Keratinocyte (primary cell): ENCODE results near the gene MPI.
A peak's percentile ranks its signal among the peaks of the same experiment; 100 is the strongest.

Experiments used
- CTCF ChIP-seq, 3 experiments: IDR thresholded peaks in 1 of 3; conservative IDR thresholded peaks in 1 of 3; optimal IDR thresholded peaks in 1 of 3; 2 replicates in 2 of 3; 3 replicates in 1 of 3; pipeline versions ENCODE3 to v1.5.1; 2011; ENCODE audit warnings: low read length in 3 of 3, mild to moderate bottlenecking in 3 of 3, moderate library complexity in 2 of 3, control low read depth in 1 of 3, inconsistent platforms in 1 of 3; ENCODE audit not compliant: insufficient read depth in 2 of 3; ENCODE audit errors: extremely low read depth in 1 of 3
- EZH2 ChIP-seq: IDR thresholded peaks from one replicate; pipeline ENCODE4 v1.6.1; 2012; ENCODE audit warnings: inconsistent platforms, mild to moderate bottlenecking, low read length, moderate library complexity

GRCh38 chr15:74892313-74892712 is 2.5 kb downstream of the MPI start:
- TF ChIP-seq CTCF (optimal IDR thresholded peaks at IDR 0.05 in 1 of 3, IDR thresholded peaks at IDR 0.05 in 1 of 3, conservative IDR thresholded peaks at IDR 0.05 in 1 of 3; ENCODE audit: extremely low read depth in 1 of 3, insufficient read depth in 2 of 3, low read length in 3 of 3) (peak in 2 of 3 experiments; percentile 15 to 23), EZH2 (no peak)
